HepG2 (cell line): Measurements from ENCODE around the gene ZFP3. TPM values are rescaled to one million over a fixed set of nuclear protein-coding genes. Genes with fewer than 3 reads are reported as not detected.

Experiments
- AGO2 ChIP-seq: fragments of 200-400 bp; formaldehyde crosslinking; optimal IDR thresholded peaks from 2 replicates; pipeline ENCODE3; 2017; ENCODE audit warnings: mild to moderate bottlenecking, low read depth, low read length, moderate library complexity
- ASH2L ChIP-seq: fragments of 300-600, 200-600 bp; sonication (generic); IDR thresholded peaks from 2 replicates; pipeline ENCODE4 v1.7.0; 2017; ENCODE audit warnings: low read depth, mild to moderate bottlenecking, moderate library complexity, mixed read lengths, low read length; ENCODE audit not compliant: insufficient read length
- CSRNP2 ChIP-seq: sonication (generic); formaldehyde crosslinking; conservative IDR thresholded peaks from 2 replicates; pipeline ENCODE4 v1.8.0; 2022; ENCODE audit warnings: low read depth, missing genetic modification reagents
- MBNL3 ChIP-seq: fragments of 250-450 bp; sonication (Bioruptor Pico); conservative IDR thresholded peaks from 2 replicates; pipeline ENCODE4 v1.8.0; 2022; ENCODE audit warnings: mild to moderate bottlenecking, inconsistent platforms
- MXD3 ChIP-seq: IDR thresholded peaks from 2 replicates; pipeline ENCODE4 v1.6.1; 2016; ENCODE audit warnings: mild to moderate bottlenecking, missing biosample characterization, missing genetic modification reagents
- NCOA5 ChIP-seq: sonication (generic); formaldehyde crosslinking; IDR thresholded peaks from 2 replicates; pipeline ENCODE4 v1.4.0; 2020; ENCODE audit warnings: missing genetic modification reagents
- NFE2 ChIP-seq: sonication (generic); formaldehyde crosslinking; IDR thresholded peaks from 2 replicates; pipeline ENCODE4 v1.4.0; 2020; ENCODE audit warnings: missing genetic modification reagents
- NFIB ChIP-seq: sonication (generic); formaldehyde crosslinking; IDR thresholded peaks from 2 replicates; pipeline ENCODE4 v1.9.0; 2021; ENCODE audit warnings: missing genetic modification reagents, mild to moderate bottlenecking, borderline replicate concordance
- NR2C2 ChIP-seq: sonication (generic); formaldehyde crosslinking; IDR thresholded peaks from 2 replicates; pipeline ENCODE4 v1.4.0; 2020; ENCODE audit warnings: missing genetic modification reagents, mild to moderate bottlenecking, moderate library complexity, borderline replicate concordance
- PHF20 ChIP-seq: sonication (generic); formaldehyde crosslinking; IDR thresholded peaks from 2 replicates; pipeline ENCODE4 v1.5.0; 2020; ENCODE audit warnings: mild to moderate bottlenecking, missing genetic modification reagents
- RARA ChIP-seq: IDR thresholded peaks from 2 replicates; pipeline ENCODE4 v1.6.1; 2016; ENCODE audit warnings: missing genetic modification reagents, missing compliant biosample characterization
- TCF7L2 ChIP-seq: IDR thresholded peaks from 2 replicates; pipeline ENCODE4 v1.6.1; 2011; ENCODE audit warnings: mild to moderate bottlenecking, low read depth, low read length, moderate library complexity
- TEAD3 ChIP-seq: optimal IDR thresholded peaks from 2 replicates; pipeline ENCODE3; 2016; ENCODE audit warnings: borderline replicate concordance
- THRA ChIP-seq: sonication (generic); formaldehyde crosslinking; IDR thresholded peaks from 2 replicates; pipeline ENCODE4 v1.4.0; 2020; ENCODE audit warnings: missing genetic modification reagents, borderline replicate concordance
- ZNF329 ChIP-seq: sonication (generic); formaldehyde crosslinking; IDR thresholded peaks from 2 replicates; pipeline ENCODE4 v1.9.0; 2021; ENCODE audit warnings: low read depth, mild to moderate bottlenecking, missing genetic modification reagents
- ZNF354B ChIP-seq: sonication (generic); formaldehyde crosslinking; IDR thresholded peaks from 2 replicates; pipeline ENCODE4 v1.8.0; 2022; ENCODE audit warnings: mild to moderate bottlenecking, missing genetic modification reagents
- ZNF543 ChIP-seq: sonication (generic); formaldehyde crosslinking; IDR thresholded peaks from 2 replicates; pipeline ENCODE4 v1.4.0; 2020; ENCODE audit warnings: mild to moderate bottlenecking, missing genetic modification reagents
- polyA plus RNA-seq, 8 experiments: library from polyadenylated mRNA; depleted of rRNA in 3 of 8; stranded (reverse) in 7 of 8; unstranded in 1 of 8; fragments of >200 nt; fragmentation: Illumina TruSeq in 4 of 8; extraction: Trizol in 4 of 8; gene quantifications; 2 replicates each; pipeline versions ENCODE4 v1.2.1 to v1.2.3, GENCODE V29; 2011 to 2016; ENCODE audit warnings: low read depth in 4 of 8, missing spikeins in 1 of 8, mixed read lengths in 1 of 8; ENCODE audit not compliant: insufficient read depth in 1 of 8
- total RNA-seq, 5 experiments: library from RNA; depleted of rRNA; stranded (reverse); fragments of >200 nt; fragmentation: Illumina TruSeq; extraction: Trizol; gene quantifications; 2 replicates each; pipeline ENCODE4 v1.2.3, GENCODE V29; 2016; ENCODE audit warnings: low read depth in 1 of 5
- TF ChIP-seq, protein P1 (sequence below): sonication (generic); formaldehyde crosslinking; IDR thresholded peaks from 2 replicates; pipeline ENCODE4 v1.4.0; 2020; ENCODE audit warnings: missing genetic modification reagents
- TF ChIP-seq, protein P2 (sequence below): sonication (generic); formaldehyde crosslinking; IDR thresholded peaks from 2 replicates; pipeline ENCODE4 v1.9.0; 2021; ENCODE audit warnings: missing genetic modification reagents, borderline replicate concordance

ZFP3 gene
- total and polyA plus RNA-seq, 2 of the 13 experiments (the other 11 are each of a cell fraction or from before 2014, with no cell fraction given), result not detected

DNA sequence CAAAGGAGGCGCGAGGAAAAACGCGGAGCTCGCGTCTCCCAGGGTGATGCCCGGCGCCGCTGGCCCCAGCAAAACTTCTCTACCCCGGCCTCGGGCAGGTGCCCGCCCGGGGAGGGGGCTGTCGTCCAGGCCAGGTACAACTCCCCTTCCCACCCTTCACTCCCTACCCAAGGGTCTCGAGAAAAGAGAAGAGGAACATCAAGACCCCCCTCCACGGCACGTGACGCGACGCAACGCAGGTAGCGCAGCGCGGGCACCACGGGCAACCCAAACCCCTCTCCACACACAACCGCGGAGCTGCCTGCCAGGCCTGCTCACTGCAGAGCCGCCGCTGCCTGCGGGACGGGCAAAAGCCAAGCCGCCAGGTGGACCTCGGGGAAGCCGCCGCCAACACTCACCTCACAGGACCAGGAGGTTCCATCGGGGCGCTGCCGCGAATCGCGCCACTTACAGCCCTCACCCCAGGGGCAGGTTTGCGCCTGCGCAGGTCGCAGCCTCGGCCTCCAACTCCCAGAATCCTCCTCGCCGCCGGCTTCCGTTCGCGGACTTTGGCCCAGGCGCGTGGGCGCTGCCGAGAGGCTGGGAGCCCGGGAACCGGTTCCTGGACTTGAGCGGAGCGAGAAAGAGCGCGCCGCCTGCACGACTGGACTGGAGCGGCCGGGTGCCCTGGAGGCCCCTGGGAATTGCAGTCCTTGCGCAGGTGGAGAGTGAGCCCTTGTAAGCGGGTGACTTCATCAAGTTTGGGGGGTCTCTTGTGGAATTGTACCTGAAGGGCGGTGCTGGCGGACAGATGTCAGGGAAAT is 33.3 kb downstream of the ZFP3 start, which contains the start of gene ZNF232 (continued):
- TF ChIP-seq, protein P1, sequence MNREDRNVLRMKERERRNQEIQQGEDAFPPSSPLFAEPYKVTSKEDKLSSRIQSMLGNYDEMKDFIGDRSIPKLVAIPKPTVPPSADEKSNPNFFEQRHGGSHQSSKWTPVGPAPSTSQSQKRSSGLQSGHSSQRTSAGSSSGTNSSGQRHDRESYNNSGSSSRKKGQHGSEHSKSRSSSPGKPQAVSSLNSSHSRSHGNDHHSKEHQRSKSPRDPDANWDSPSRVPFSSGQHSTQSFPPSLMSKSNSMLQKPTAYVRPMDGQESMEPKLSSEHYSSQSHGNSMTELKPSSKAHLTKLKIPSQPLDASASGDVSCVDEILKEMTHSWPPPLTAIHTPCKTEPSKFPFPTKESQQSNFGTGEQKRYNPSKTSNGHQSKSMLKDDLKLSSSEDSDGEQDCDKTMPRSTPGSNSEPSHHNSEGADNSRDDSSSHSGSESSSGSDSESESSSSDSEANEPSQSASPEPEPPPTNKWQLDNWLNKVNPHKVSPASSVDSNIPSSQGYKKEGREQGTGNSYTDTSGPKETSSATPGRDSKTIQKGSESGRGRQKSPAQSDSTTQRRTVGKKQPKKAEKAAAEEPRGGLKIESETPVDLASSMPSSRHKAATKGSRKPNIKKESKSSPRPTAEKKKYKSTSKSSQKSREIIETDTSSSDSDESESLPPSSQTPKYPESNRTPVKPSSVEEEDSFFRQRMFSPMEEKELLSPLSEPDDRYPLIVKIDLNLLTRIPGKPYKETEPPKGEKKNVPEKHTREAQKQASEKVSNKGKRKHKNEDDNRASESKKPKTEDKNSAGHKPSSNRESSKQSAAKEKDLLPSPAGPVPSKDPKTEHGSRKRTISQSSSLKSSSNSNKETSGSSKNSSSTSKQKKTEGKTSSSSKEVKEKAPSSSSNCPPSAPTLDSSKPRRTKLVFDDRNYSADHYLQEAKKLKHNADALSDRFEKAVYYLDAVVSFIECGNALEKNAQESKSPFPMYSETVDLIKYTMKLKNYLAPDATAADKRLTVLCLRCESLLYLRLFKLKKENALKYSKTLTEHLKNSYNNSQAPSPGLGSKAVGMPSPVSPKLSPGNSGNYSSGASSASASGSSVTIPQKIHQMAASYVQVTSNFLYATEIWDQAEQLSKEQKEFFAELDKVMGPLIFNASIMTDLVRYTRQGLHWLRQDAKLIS, result no peak
- TF ChIP-seq ASH2L (peak; percentile 78), PHF20 (CRISPR knock-in tag) (peak; percentile 78), ZNF329 (CRISPR knock-in tag) (peak; percentile 34; the same call in 1 of the 2 replicates), NR2C2 (peak; percentile 72; the same call in 1 of the 2 replicates), TCF7L2 (no peak), AGO2 (no peak), TEAD3 (no peak), THRA (CRISPR knock-in tag) (no peak), ZNF543 (CRISPR knock-in tag) (peak; percentile 19; the same call in 1 of the 2 replicates), MXD3 (peak; percentile 80; the same call in 1 of the 2 replicates), NFIB (CRISPR knock-in tag) (no peak), RARA (CRISPR knock-in tag) (peak; percentile 23), NCOA5 (no peak), CSRNP2 (CRISPR knock-in tag) (no peak), MBNL3 (CRISPR knock-in tag) (no peak), NFE2 (CRISPR knock-in tag) (no peak), ZNF354B (CRISPR knock-in tag) (0 out of 2 replicates have a peak, but pooled peaks have one; percentile 14)
- TF ChIP-seq, protein P2, sequence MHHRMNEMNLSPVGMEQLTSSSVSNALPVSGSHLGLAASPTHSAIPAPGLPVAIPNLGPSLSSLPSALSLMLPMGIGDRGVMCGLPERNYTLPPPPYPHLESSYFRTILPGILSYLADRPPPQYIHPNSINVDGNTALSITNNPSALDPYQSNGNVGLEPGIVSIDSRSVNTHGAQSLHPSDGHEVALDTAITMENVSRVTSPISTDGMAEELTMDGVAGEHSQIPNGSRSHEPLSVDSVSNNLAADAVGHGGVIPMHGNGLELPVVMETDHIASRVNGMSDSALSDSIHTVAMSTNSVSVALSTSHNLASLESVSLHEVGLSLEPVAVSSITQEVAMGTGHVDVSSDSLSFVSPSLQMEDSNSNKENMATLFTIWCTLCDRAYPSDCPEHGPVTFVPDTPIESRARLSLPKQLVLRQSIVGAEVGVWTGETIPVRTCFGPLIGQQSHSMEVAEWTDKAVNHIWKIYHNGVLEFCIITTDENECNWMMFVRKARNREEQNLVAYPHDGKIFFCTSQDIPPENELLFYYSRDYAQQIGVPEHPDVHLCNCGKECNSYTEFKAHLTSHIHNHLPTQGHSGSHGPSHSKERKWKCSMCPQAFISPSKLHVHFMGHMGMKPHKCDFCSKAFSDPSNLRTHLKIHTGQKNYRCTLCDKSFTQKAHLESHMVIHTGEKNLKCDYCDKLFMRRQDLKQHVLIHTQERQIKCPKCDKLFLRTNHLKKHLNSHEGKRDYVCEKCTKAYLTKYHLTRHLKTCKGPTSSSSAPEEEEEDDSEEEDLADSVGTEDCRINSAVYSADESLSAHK (CRISPR knock-in tag), result no peak
